GM12872 (cell line): ENCODE measurements around the gene SNRPB.

Experiments used
- CTCF ChIP-seq: IDR thresholded peaks from 3 replicates; pipeline ENCODE4 v1.5.1; 2011; ENCODE audit warnings: low read depth, mild to moderate bottlenecking, low read length, moderate library complexity; ENCODE audit not compliant: insufficient read depth

The SNRPB gene

GRCh38 chr20:2470423-2471193, at the start of gene SNRPB:
Gene SNRPB, minus strand, starts transcription at chr20:2470789. Its CDS starts 99 bp downstream, at chr20:2470690.
- TF ChIP-seq CTCF, result no peak

- TF ChIP-seq CTCF, result no peak
Measured at GRCh38 chr20:2519115-2519809, 48.7 kb upstream of the SNRPB start.

DNA sequence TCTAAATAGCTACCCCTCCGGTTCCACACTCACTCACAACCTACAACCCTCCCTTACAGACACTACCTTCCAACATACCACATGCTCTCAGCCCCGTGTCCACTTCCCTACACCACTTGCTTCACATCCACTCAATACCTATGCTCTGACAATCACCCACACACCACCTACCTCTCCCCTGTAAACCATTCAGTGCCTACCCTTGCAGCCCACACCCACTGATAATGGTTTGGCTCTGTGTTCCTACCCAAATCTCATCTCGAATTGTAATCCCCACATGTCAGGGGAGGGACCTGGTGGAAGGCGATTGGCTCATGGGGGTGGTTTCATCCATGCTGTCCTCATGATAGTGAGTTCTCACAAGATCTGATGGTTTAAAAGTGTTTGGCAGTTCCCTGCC, 48.0 kb upstream of the SNRPB start:
- TF ChIP-seq CTCF, result no peak

GRCh38 chr20:2518096-2518495, 47.5 kb upstream of the SNRPB start:
- no peak for TF ChIP-seq CTCF

DNA sequence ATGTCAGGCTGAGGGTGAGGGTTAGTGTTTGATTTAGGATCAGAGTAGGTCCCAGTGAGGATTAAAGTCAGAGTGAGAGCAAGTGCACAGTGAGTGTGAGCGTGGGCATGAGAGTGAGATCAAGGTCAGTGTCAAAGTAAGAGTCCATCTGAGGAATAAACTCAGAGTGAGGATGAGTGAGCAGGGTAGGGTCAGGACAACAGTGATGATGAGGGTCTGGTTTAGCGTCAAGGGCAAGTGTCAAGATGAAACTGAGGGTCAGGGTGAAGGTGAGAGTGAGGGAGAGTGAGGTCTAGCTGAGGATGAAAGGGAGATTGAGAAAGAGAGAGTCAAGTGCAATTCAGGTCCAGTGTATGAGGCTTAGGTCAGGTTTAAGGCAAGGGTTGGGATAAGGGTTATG, 45.8 kb upstream of the SNRPB start:
- no peak for TF ChIP-seq CTCF

DNA sequence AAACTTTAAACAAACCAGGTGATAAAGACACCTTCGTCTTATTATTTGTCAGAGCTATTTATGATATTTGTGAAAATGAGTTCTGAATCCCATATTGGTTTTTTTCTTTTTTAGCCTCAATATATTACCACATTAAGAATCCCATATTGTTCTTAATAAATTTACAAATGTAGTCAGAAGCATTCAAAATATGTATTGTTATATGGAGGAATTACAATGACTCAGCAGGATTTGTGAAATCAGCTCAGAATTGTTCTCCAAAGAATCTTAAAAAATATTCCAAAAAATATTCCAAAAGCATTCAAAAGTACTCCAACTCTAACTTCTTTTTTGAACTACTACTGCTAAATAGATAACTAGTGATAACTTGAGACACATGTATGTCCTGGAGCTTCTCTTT, 44.6 kb upstream of the SNRPB start:
- TF ChIP-seq CTCF, result no peak

- no peak for TF ChIP-seq CTCF
Measured at GRCh38 chr20:2509794-2510193, 39.2 kb upstream of the SNRPB start.
